Measurements from ENCODE around the gene MICALL1.
"Not testable (repeated sequence)": the region's sequence is repeated elsewhere in the genome, so short reads cannot be mapped to it uniquely, and the experiment has no call there.

MICALL1 gene

GRCh38 chr22:37929390-37929789, 23.3 kb downstream of the MICALL1 start:
- no peak for DNase-seq

GRCh38 chr22:37930270-37930951, 24.3 kb downstream of the MICALL1 start:
- no peak for DNase-seq

GRCh38 chr22:37930952-37931440, 24.9 kb downstream of the MICALL1 start:
- no peak for DNase-seq

GRCh38 chr22:37931893-37932389, 25.8 kb downstream of the MICALL1 start:
- DNase-seq: no peak

GRCh38 chr22:37932401-37932800, 26.3 kb downstream of the MICALL1 start:
- no peak for DNase-seq

GRCh38 chr22:37932821-37933578, 26.9 kb downstream of the MICALL1 start:
- DNase-seq: no peak

- DNase-seq: peak; percentile 67
Observed at GRCh38 chr22:37933711-37934376, 27.7 kb downstream of the MICALL1 start.

- no peak for DNase-seq
Observed at GRCh38 chr22:37940698-37941376, 34.7 kb downstream of the MICALL1 start.

GRCh38 chr22:37942133-37942532, 36.0 kb downstream of the MICALL1 start:
- no peak for DNase-seq

- DNase-seq: no peak
Observed at GRCh38 chr22:37943136-37943824, 37.2 kb downstream of the MICALL1 start.

GRCh38 chr22:37943825-37944198, 37.7 kb downstream of the MICALL1 start:
- DNase-seq: no peak

- not testable (repeated sequence) for DNase-seq
Observed at GRCh38 chr22:37944423-37944822, 38.3 kb downstream of the MICALL1 start.

GRCh38 chr22:37947142-37947795, 41.2 kb downstream of the MICALL1 start:
- DNase-seq: not testable (repeated sequence)

- DNase-seq: no peak
Observed at GRCh38 chr22:37951305-37951704, 45.2 kb downstream of the MICALL1 start.

GRCh38 chr22:37952629-37953028, 46.5 kb downstream of the MICALL1 start:
- DNase-seq: not testable (repeated sequence)

- DNase-seq: no peak
Observed at GRCh38 chr22:37953062-37953436, 47.0 kb downstream of the MICALL1 start.

GRCh38 chr22:37953437-37954179, 47.5 kb downstream of the MICALL1 start, which contains the start of the genes C22orf23 and POLR2F:
Gene C22orf23, minus strand, starts transcription at chr22:37953601. Its CDS starts 452 bp downstream, at chr22:37953149.
Gene POLR2F, plus strand, starts transcription at chr22:37953699. Its CDS starts 89 bp downstream, at chr22:37953788.
- peak; percentile 96 for DNase-seq

GRCh38 chr22:37954686-37955085, 48.6 kb downstream of the MICALL1 start:
- DNase-seq: no peak

GRCh38 chr22:37955825-37956397, 49.8 kb downstream of the MICALL1 start:
- DNase-seq: not testable (repeated sequence)

- DNase-seq: no peak
Observed at GRCh38 chr22:37957232-37957631, 51.1 kb downstream of the MICALL1 start.
